ENCODE data around the gene SAGE1.

GRCh38 chrX:135944486-135944885 is 51.0 kb downstream of the SAGE1 start:
- TF ChIP-seq FOXM1 (IDR thresholded peaks at IDR 0.05; ENCODE audit: borderline replicate concordance, low read depth): no peak
- TF ChIP-seq MAX (IDR thresholded peaks at IDR 0.05): no peak
- TF ChIP-seq TCF12 (IDR thresholded peaks at IDR 0.05; ENCODE audit: low read depth): no peak
- TF ChIP-seq CREB1 (IDR thresholded peaks at IDR 0.05; ENCODE audit: low read depth): no peak
